ENCODE results near the gene UGT2B7.
"Not testable (repeated sequence)": the region's sequence is repeated elsewhere in the genome, so short reads cannot be mapped to it uniquely, and the experiment has no call there.

The UGT2B7 gene

DNA sequence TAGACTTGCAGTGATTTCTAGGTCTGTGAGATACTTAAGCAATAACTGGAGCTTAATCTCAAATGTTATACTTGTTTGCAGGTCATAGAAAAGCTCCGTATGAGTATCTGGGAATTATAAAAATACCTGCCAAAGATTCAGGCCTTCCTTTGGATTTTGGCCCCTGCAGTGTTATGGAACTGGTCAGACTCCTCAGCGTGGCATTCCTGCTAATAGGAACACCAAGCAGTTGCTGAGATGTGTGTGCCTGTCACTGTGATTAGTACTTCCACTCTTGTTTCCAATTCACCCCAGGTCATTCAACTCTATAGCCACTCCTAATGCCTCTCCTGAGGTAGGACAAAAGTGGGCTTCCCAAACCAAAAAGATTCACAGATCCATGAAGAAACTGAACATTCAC is 7.8 kb upstream of the UGT2B7 start:
- DNase-seq (ENCODE audit: low read depth in 3 of 3), result no peak

- no peak for DNase-seq (ENCODE audit: low read depth in 3 of 3)
Observed at GRCh38 chr4:69089388-69089787, 6.9 kb upstream of the UGT2B7 start.

GRCh38 chr4:69092190-69092589 is 4.1 kb upstream of the UGT2B7 start:
- no peak for DNase-seq (ENCODE audit: low read depth in 3 of 3)

DNA sequence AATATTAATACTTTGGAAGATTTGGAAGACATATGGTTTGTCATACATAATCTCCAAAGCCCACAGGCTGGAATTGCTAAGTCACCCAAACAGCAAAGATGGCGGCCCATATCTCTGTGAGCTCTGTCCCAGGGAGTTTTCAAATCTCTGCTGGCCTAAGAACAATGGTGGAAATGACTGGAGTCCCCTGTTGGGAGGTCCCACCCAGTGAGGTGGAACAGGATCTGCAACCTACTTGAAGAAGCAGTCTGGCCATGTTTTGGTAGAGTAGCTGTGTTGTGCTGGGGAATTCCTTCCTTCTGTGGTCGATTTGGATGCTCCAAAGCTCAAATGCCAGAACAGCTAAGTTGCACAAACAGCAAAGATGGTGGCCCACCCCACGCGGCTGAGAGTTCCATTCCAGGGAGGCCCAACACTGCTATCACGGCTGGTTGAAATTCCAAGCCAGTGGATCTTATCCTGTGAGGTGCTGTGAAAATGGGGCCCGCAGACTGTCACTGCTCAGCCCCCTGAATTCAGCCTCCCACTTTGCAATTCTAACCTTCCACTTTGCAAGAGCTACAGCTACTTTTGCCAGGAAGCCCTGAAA is 3.2 kb upstream of the UGT2B7 start:
- no peak for DNase-seq (ENCODE audit: low read depth in 3 of 3)

GRCh38 chr4:69093681-69094080 is 2.6 kb upstream of the UGT2B7 start:
- DNase-seq (ENCODE audit: low read depth in 3 of 3), result no peak

GRCh38 chr4:69095301-69095731 is 958 bp upstream of the UGT2B7 start:
- no peak for DNase-seq (ENCODE audit: low read depth in 3 of 3)

GRCh38 chr4:69096810-69097209 is 536 bp downstream of the UGT2B7 start:
- no peak for DNase-seq (ENCODE audit: low read depth in 3 of 3)

- no peak for DNase-seq (ENCODE audit: low read depth in 3 of 3)
Observed at GRCh38 chr4:69098470-69098869, 2.2 kb downstream of the UGT2B7 start.

DNA sequence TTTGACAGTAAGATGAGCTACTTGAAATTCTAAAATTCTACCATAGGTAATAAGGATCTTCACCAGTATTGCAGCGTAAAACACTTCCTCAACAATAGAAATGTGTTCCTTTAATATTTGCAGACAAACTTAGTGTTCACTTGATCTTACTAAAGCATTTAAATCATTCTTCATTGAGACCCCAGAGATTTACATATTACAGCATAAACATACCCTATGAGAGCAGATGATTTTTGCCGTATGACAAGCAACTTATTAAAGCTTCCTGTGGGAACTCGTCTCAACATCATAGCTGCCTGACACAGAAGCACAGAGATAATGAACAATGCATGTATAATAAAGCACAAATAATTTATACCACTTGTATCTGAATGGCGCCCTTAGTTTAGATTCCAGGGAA is 3.6 kb downstream of the UGT2B7 start:
- DNase-seq (ENCODE audit: low read depth in 3 of 3), result no peak

DNA sequence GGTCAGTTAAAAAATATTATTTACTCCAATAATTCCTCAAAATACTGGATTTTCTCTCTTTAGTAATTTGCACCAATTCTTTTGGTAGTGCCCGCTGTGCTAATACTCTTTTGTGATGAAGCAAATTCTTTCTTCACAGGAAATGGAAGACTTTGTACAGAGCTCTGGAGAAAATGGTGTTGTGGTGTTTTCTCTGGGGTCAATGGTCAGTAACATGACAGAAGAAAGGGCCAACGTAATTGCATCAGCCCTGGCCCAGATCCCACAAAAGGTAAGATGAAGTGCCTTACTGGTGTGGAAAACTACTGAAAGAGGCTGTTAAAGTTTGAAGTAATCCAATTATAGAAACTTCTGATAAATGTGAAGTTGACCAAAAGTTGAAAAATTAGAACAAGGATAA is 6.4 kb downstream of the UGT2B7 start:
- DNase-seq (ENCODE audit: low read depth in 3 of 3), result not testable (repeated sequence)

DNA sequence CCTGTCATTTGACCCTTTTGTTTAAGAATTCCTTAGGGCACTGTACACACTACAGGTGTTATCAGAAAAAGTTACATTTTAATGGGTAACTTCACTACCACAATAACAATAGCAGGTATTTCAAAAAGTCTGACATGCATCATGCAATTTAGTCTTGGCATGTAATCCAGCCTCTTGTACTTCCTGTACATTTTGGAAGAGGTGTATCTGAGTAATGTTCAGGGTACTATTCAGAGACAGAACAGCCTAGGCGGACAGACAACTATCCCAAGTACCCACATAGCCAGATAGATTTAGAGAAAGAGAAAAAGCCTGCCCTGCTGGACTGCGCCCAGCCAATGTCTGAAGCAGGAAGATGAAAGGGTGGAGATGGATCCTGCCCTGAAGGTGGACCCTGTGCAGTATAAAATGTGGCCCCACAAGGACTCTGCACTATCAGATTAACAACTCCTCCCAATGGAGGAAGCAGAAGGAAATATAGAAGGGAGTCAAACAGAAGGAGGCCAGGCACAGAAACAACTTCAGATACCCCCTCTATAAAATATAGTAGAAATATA is 8.5 kb downstream of the UGT2B7 start:
- DNase-seq (ENCODE audit: low read depth in 3 of 3), result no peak

GRCh38 chr4:69115151-69115850 is 19.0 kb downstream of the UGT2B7 start:
- not testable (repeated sequence) for DNase-seq (ENCODE audit: low read depth in 3 of 3)

DNA sequence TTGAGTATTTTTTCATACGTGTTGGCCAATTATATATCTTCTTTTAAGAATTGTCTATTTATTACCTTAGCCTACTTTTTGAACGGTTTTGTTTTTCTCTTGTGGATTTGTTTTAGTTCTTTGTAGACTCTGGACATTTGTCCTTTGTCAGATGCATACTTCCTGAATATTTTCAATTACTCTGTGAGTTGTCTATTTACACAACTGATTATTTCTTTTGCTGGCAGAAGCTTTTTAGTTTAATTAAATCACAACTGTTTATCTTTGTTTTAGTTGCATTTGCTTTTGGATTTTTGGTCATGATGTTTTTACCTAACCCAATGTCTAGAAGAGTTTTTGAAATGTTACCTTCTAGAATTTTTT is 19.6 kb downstream of the UGT2B7 start:
- DNase-seq (ENCODE audit: low read depth in 3 of 3), result no peak

DNA sequence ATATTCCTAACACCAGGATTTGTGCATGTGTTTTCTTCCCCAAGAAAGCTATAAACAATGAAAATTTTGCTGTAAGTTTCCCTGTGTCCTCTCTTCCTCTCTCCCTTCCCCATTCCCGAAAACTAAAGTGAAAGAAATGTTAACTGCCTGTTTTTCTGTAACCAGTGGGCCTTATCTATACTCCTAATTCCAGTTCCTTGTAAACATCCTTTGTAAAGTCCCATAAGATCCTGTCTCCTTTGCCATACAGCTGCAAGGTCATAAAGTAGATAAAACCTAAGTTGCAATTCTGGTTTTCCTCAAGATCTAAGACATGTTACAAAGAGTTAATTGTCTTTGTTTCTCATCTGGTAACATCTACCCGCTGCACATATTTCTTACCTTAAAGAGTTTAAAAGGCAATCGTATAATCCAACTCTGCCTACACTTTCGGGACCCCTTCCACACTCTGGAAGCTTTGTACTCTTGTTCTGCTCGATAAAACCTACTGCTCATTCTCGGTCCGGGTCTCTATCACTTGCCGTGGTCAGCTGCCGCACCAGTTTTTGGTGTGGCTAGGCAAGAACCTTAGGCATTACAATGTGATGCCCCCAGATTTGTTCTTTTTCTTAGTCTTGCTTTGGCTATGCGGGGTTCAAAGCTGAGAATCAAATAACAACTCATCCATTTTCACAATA is 20.5 kb downstream of the UGT2B7 start:
- no peak for DNase-seq (ENCODE audit: low read depth in 3 of 3)

- DNase-seq (ENCODE audit: low read depth in 3 of 3), result no peak
Observed at GRCh38 chr4:69120870-69121269, 24.6 kb downstream of the UGT2B7 start.

GRCh38 chr4:69122476-69122875 is 26.2 kb downstream of the UGT2B7 start:
- no peak for DNase-seq (ENCODE audit: low read depth in 3 of 3)

DNA sequence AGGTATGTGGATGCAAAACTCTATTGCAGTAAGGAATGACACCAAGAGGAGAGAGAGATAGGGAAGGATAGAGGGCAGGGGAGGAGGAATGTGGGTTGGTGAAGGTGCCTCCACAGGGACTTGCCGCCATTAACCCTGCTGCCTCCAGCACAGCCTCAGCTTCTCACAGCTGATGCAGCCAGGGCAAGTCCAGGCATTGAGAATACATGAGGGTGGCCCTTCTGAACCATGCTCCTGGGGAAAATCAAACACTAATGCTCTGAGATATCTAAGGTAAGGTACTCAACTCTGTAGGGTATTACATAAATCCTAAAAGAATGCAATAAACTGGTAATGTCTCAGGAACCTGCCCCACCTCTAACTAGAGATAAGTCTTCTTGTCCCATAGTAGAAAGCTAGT is 28.7 kb downstream of the UGT2B7 start:
- DNase-seq (ENCODE audit: low read depth in 3 of 3), result no peak

- no peak for DNase-seq (ENCODE audit: low read depth in 3 of 3)
Observed at GRCh38 chr4:69126024-69126423, 29.8 kb downstream of the UGT2B7 start.

DNA sequence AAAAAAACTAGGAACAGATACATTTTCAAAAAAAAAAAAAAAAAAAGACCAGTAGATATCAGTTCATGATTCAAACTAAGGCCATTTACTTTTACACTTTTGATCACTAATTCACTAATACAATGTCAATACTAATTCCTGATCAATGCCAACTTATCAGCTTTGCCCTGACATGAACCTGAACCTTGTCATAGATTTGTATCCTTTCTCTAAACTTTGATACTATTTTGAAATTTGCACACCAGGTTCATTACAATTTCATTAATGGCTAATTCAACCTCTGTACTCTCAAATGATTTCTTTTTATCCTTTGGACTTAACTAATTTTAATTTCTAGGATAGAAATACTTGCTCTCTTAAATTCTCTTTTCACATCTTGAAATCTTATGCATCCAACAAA is 37.7 kb downstream of the UGT2B7 start:
- no peak for DNase-seq (ENCODE audit: low read depth in 3 of 3)

GRCh38 chr4:69134471-69134870 is 38.2 kb downstream of the UGT2B7 start:
- no peak for DNase-seq (ENCODE audit: low read depth in 3 of 3)

DNA sequence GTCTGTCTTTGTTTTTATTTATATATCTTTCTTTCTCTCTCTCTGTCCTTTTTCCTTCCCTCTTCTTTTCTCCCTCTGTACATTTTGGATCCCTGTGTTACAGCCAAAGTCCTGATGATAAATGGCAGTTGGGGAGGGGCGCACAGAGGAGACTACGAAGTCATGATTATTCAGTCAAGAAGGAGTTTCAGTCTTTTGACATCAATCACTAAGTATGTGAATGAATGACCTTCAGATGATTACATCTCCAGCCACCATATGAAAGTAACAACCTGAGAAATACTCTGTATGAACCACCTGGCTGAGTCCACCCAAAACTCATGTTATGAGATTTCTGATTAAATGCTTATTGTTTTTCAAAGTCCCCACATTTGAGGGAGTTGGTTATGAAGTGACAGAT is 45.0 kb downstream of the UGT2B7 start:
- no peak for DNase-seq (ENCODE audit: low read depth in 3 of 3)

DNA sequence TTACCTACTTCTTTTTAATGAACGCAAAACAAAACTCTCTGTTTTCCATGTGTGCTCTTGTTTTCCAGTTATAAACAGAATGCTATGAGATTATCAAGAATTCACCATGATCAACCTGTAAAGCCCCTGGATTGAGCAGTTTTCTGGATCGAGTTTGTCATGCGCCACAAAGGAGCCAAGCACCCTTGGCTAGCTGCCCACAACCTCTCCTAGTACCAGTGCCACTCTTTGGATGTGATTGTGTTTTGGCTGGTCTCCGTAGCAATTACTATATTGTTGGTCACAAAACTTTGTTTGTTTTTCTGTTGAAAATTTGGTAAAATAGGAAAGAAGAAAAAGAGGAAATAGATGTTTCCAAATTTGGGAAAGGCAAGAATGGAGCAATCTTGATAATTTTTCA is 51.1 kb downstream of the UGT2B7 start:
- no peak for DNase-seq (ENCODE audit: low read depth in 3 of 3)

DNA sequence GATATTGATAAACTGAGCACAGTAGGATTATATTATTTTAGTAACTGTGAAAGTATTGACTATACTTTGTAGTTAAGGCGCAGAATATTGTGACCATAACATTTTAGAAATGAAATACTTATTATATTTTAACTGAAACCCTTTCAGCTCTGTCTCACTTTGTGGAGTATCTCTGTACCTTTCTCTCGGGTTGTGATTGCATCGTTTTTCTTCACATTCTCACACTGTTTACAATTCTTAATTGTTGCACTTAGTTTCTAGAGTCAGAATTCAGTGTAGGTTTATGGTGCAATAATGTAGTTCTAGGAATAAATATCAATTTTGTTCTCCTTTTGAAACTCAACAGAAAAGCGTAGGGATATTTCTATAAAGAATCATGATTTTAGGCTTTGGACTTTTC is 57.7 kb downstream of the UGT2B7 start:
- DNase-seq (ENCODE audit: low read depth in 3 of 3), result no peak

Data from stimulated activated CD4-positive, alpha-beta T cell treated with anti-CD3 and anti-CD28 coated beads, TNF-alpha, amount 100 ng/mL, for 48 hours (primary cell).